Activated T-helper 17 cell treated with anti-CD3 and anti-CD28 coated beads, Interleukin-2, amount 50 U/mL, for 72 hours (primary cell): ENCODE measurements around the gene IGBP1. TPM values are rescaled to one million over a fixed set of nuclear protein-coding genes. Genes with fewer than 3 reads are reported as not detected.
"Not testable (repeated sequence)": the region's sequence is repeated elsewhere in the genome, so short reads cannot be mapped to it uniquely, and the experiment has no call there.

Experiments used
- ATAC-seq: fragments of 150-1000 bp; cut with Tn5 transposase; replicated peaks from 2 replicates; pipeline ENCODE4 v1.10.0; 2021; ENCODE audit warnings: mild to moderate bottlenecking, moderate library complexity
- H3K27ac Mint-ChIP-seq: one replicate; pipeline ENCODE4 v1.8.0; 2022; ENCODE audit warnings: mixed read lengths
- H3K27me3 Mint-ChIP-seq: one replicate; pipeline ENCODE4 v1.8.0; 2022; ENCODE audit warnings: mixed read lengths
- H3K36me3 Mint-ChIP-seq: one replicate; pipeline ENCODE4 v1.8.0; 2022; ENCODE audit warnings: low read depth, mild to moderate bottlenecking, mixed read lengths
- H3K4me1 Mint-ChIP-seq: one replicate; pipeline ENCODE4 v1.8.0; 2022; ENCODE audit warnings: mixed read lengths
- H3K4me3 Mint-ChIP-seq: one replicate; pipeline ENCODE4 v1.8.0; 2022; ENCODE audit warnings: mild to moderate bottlenecking, mixed read lengths
- H3K9me3 Mint-ChIP-seq: one replicate; pipeline ENCODE4 v1.8.0; 2022; ENCODE audit warnings: mixed read lengths
- total RNA-seq, 2 donors: library from RNA; stranded (reverse); gene quantifications; one replicate each; pipeline ENCODE4 v1.2.3, GENCODE V29; 2022

Gene IGBP1
- 10 to 100 TPM; 39.1 to 64.3 TPM for total RNA-seq

DNA sequence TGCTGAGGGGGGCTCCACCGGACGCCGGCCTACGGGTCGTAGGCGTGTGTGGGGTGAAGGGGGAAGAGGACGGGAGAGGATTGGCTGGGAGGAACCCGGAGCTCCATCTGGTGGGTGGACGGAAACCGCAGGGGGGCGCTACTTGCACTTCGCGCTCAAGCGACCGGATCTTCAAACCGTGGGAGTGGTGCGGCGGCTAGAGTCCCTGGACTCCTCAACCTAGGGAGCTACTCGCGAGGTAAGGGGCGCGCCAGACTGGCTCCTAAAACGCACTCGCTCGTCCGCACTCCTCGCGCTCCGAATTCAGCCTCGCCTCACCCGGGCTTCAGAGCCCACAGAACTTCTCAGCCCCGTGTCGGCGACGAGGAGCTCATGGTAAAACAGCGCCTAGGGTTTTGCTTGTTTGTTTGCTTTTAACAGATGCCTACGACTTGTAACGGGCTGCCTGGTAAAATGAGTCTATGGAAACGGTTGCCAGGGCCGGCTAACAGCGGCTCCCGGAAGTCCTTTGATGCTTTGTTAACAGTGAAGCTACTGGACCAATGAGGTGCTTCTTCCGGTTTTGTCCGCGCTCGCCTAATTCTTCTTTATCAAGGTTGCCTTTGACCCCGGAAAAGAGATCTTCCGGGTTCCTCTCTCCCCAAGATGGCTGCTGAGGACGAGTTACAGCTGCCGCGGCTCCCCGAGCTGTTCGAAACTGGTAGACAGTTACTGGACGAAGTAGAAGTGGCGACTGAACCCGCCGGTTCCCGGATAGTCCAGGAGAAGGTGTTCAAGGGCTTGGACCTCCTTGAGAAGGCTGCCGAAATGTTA, at the start of gene IGBP1:
IGBP1 (plus strand) TSS at position 145 of the 813 bp plus-strand sequence; CDS start at position 646, 501 bp downstream.
- Mint-ChIP-seq H3K27me3 (no peaks in the 10 kb centered on the region), H3K36me3 (peaks cover 34% of the 10 kb centered on the region), H3K27ac (peak within 1 kb of the TSS; percentile 98), H3K4me3 (peak within 1 kb of the TSS; percentile 94), H3K9me3 (no peaks in the 10 kb centered on the region), H3K4me1 (peaks cover 17% of the 10 kb centered on the region)
- ATAC-seq, result peak; percentile 92

DNA sequence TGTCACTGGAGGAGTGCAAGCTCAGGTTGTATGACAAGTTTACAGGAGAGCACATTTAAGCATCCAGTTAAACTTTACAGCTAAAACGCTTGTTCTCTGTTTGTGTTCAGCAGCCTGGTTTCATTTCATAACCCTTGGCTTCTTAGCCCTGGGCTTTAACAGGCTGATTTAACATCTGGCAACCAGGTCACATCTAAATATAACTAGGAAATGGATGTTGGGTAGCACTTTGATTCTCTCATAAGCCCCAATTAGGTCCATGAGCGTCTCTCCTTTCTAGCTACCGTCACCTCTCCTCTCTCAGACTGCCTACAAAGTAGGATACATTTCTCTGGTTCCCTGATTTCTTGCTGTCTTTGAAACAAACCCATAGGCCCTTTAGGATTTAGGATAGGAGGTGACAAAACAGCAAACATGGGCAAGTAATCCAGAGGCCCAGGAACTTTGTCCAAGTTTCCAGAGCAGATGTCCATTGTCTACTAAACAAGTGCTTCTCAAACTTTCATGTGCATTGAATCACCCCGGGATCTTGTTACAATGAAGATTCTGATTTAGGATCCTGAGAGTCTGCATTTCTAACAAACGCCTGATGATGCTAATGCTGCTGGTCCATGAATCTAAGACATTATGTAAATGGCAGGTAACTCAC, 48.5 kb upstream of the IGBP1 start:
- no peaks in the 10 kb centered on the region for H3K36me3 Mint-ChIP-seq
- no peak for ATAC-seq
- no peak overlapping the region for H3K4me3 Mint-ChIP-seq
- no peak overlapping the region for H3K27ac Mint-ChIP-seq
- peaks cover 4% of the 10 kb centered on the region for H3K27me3 Mint-ChIP-seq
- H3K9me3 Mint-ChIP-seq, result no peaks in the 10 kb centered on the region
- peaks cover 3% of the 10 kb centered on the region for H3K4me1 Mint-ChIP-seq

- no peak overlapping the region for H3K27ac Mint-ChIP-seq
- H3K27me3 Mint-ChIP-seq, result peaks cover 4% of the 10 kb centered on the region
- H3K36me3 Mint-ChIP-seq, result no peaks in the 10 kb centered on the region
- H3K4me1 Mint-ChIP-seq, result peaks cover 5% of the 10 kb centered on the region
- no peaks in the 10 kb centered on the region for H3K9me3 Mint-ChIP-seq
- no peak overlapping the region for H3K4me3 Mint-ChIP-seq
- no peak for ATAC-seq
These were observed 45.2 kb upstream of the IGBP1 start for GRCh38 chrX:70087857-70088630.

- H3K36me3 Mint-ChIP-seq, result no peaks in the 10 kb centered on the region
- no peaks in the 10 kb centered on the region for H3K9me3 Mint-ChIP-seq
These were observed 44.5 kb upstream of the IGBP1 start for GRCh38 chrX:70088751-70089150.

DNA sequence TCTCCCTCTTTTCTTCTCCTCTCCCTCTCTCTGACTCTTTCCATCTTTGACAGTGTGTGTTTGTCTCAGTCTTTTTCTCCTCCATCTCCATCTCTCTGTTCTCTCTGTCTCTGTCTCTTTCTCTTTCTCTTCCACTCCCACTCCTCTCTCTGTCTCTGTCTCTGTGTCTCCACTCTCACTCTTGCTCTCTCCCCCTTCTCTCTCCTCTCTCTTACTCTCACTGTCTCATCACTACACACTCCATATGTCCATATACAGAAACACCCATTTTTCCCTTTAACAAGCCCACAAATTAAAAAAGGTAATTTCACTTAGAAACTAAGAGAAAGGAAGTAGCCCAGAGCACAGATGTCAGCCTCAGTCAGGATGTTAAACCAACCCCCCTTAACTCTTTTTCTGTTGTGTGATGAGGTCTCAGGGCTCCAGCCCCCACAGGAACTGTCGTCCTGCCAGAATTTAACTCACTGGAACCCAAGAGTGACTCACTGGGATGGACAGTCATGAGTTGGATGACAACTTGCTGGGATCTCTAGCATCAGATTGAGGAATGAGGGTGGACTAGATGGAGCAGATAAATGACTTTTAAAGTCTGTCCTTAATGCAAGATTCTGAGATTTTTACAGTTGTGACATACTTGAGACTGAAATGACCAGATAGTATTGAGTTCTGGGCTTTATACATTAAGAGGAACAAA, 43.5 kb upstream of the IGBP1 start:
- Mint-ChIP-seq H3K4me1 (peaks cover 5% of the 10 kb centered on the region), H3K9me3 (no peaks in the 10 kb centered on the region), H3K36me3 (no peaks in the 10 kb centered on the region), H3K4me3 (no peak overlapping the region), H3K27ac (no peak overlapping the region), H3K27me3 (peaks cover 4% of the 10 kb centered on the region)
- no peak for ATAC-seq

More at GRCh38 chrX:70088751-70089150, 44.5 kb upstream of the IGBP1 start:
- ATAC-seq, result no peak
- Mint-ChIP-seq H3K27ac (no peak overlapping the region), H3K27me3 (peaks cover 4% of the 10 kb centered on the region), H3K4me1 (peaks cover 5% of the 10 kb centered on the region), H3K4me3 (no peak overlapping the region)

GRCh38 chrX:70092247-70092646, 41.0 kb upstream of the IGBP1 start:
- no peaks in the 10 kb centered on the region for H3K9me3 Mint-ChIP-seq
- no peak for ATAC-seq
- H3K4me1 Mint-ChIP-seq, result peaks cover 5% of the 10 kb centered on the region
- H3K4me3 Mint-ChIP-seq, result no peak overlapping the region
- peaks cover 4% of the 10 kb centered on the region for H3K27me3 Mint-ChIP-seq
- no peaks in the 10 kb centered on the region for H3K36me3 Mint-ChIP-seq
- H3K27ac Mint-ChIP-seq, result no peak overlapping the region

- no peak for ATAC-seq
These were observed 37.2 kb upstream of the IGBP1 start for GRCh38 chrX:70096052-70096451.

GRCh38 chrX:70105229-70105628, 28.0 kb upstream of the IGBP1 start:
- Mint-ChIP-seq H3K36me3 (no peaks in the 10 kb centered on the region), H3K4me1 (no peaks in the 10 kb centered on the region), H3K9me3 (no peaks in the 10 kb centered on the region), H3K4me3 (no peak overlapping the region), H3K27me3 (no peaks in the 10 kb centered on the region), H3K27ac (no peak overlapping the region)
- no peak for ATAC-seq

More at GRCh38 chrX:70096052-70096451, 37.2 kb upstream of the IGBP1 start:
- Mint-ChIP-seq H3K4me1 (no peaks in the 10 kb centered on the region), H3K36me3 (no peaks in the 10 kb centered on the region), H3K9me3 (no peaks in the 10 kb centered on the region), H3K27ac (no peak overlapping the region), H3K4me3 (no peak overlapping the region), H3K27me3 (peaks cover 6% of the 10 kb centered on the region)

DNA sequence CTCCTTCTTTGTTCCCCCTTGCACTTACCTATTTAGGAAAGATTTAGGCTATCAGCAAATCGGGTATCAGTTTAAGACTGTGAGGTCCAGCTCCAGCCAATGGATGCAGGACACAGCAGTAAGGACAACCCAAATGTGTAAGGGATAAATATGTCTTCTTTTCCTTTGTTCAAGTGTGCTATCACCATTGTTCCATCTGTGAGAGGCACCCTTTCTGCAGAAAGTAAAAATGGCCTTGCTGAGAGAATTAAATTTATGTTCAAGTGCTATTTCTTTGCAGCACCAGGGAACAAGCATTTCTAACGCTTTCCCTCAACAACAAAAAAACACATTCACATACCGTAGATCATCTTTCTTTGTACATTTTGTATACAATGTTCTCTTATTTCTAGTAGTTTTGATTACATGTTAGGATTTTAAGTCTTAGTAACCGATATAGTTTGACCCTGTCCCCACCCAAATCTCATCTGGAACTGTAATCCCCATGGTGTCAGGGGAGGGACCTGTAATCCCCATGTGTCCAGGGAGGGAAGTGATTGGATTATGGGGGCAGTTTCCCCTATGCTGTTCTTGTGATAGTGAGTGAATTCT, 21.7 kb upstream of the IGBP1 start:
- H3K36me3 Mint-ChIP-seq, H3K4me3 Mint-ChIP-seq, H3K9me3 Mint-ChIP-seq, H3K27me3 Mint-ChIP-seq, H3K4me1 Mint-ChIP-seq, H3K27ac Mint-ChIP-seq, ATAC-seq: not testable (repeated sequence)

DNA sequence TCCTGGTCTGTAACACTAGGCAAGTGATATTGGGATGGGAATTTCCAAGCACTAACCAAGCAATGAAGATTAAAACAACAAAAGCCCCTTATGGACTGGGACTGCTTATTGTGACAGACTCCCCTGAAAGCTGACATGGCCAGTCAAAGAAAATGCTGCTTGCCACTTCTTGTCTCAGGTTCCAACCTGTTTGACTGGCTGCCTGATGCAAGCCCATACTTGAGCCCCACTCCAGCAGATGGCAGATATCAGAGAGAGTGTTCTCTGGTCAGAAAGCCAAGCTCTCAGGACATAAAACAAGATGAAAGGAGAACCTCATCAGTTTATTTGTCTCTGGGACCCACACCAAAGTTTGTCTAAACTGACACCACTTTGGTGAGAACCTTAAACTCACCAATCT, 15.5 kb upstream of the IGBP1 start:
- ATAC-seq, result no peak
- Mint-ChIP-seq H3K27me3 (no peaks in the 10 kb centered on the region), H3K4me3 (no peak overlapping the region), H3K9me3 (no peaks in the 10 kb centered on the region), H3K36me3 (no peaks in the 10 kb centered on the region), H3K4me1 (no peaks in the 10 kb centered on the region), H3K27ac (no peak overlapping the region)

DNA sequence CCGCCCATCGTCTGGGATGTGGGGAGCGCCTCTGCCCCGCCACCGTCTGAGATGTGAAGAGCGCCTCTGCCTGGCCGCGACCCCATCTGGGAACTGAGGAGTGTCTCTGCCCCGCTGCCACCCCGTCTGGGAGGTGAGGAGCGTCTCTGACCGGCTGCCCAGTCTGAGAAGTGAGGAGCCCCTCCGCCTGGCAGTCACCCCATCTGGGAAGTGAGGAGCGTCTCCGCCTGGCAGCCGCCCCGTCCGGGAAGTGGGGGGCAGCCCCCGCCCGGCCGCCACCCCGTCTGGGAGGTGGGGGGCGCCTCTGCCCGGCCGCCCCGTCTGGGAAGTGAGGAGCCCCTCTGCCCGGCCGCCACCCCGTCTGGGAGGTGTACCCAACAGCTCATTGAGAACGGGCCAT, 10.2 kb upstream of the IGBP1 start:
- H3K27me3 Mint-ChIP-seq, ATAC-seq, H3K36me3 Mint-ChIP-seq: not testable (repeated sequence)

GRCh38 chrX:70124678-70125077, 8.6 kb upstream of the IGBP1 start:
- no peaks in the 10 kb centered on the region for H3K36me3 Mint-ChIP-seq
- ATAC-seq, result no peak
- no peaks in the 10 kb centered on the region for H3K27me3 Mint-ChIP-seq
- no peaks in the 10 kb centered on the region for H3K4me1 Mint-ChIP-seq
- no peak overlapping the region for H3K27ac Mint-ChIP-seq
- no peaks in the 10 kb centered on the region for H3K9me3 Mint-ChIP-seq
- H3K4me3 Mint-ChIP-seq, result no peak overlapping the region

More for the DNA sequence above, 10.2 kb upstream of the IGBP1 start:
- H3K4me1 Mint-ChIP-seq, H3K4me3 Mint-ChIP-seq, H3K9me3 Mint-ChIP-seq, H3K27ac Mint-ChIP-seq: not testable (repeated sequence)

- H3K4me1 Mint-ChIP-seq, result peaks cover 4% of the 10 kb centered on the region
- ATAC-seq, result no peak
These were observed 5.2 kb upstream of the IGBP1 start for GRCh38 chrX:70128071-70128470.

DNA sequence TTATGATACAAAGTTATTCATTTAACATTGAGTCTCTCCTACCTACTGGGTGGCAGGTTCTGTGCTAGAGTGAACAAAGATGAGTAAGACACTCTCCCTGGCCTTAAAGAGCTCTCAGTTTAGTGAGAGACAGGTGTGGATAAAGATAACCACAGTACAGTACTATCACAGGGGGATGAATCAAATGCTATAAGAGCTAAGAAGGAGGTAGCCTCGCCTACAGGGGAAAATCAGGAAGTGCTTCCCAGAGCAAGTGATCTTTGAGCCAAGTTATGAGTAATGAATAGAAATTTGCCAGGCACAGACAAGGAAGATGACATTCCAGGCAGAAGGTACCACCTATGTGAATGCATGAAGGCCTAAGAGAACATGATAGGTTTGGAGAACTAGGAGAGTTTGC, 3.4 kb upstream of the IGBP1 start:
- Mint-ChIP-seq H3K27me3 (no peaks in the 10 kb centered on the region), H3K27ac (no peak overlapping the region), H3K36me3 (peaks cover 11% of the 10 kb centered on the region), H3K9me3 (no peaks in the 10 kb centered on the region), H3K4me1 (peaks cover 5% of the 10 kb centered on the region), H3K4me3 (no peak overlapping the region)
- no peak for ATAC-seq

More at GRCh38 chrX:70128071-70128470, 5.2 kb upstream of the IGBP1 start:
- Mint-ChIP-seq H3K36me3 (peaks cover 4% of the 10 kb centered on the region), H3K27me3 (no peaks in the 10 kb centered on the region), H3K9me3 (no peaks in the 10 kb centered on the region), H3K4me3 (no peak overlapping the region), H3K27ac (no peak overlapping the region)
